ENCODE data around the gene PLD3. TPM values are rescaled to one million over a fixed set of nuclear protein-coding genes. Genes with fewer than 3 reads are reported as not detected.
"Not testable (repeated sequence)": the region's sequence is repeated elsewhere in the genome, so short reads cannot be mapped to it uniquely, and the experiment has no call there.

Gene PLD3
- total RNA-seq, 2 donors from 2014 or later = 386 to 531 TPM

GRCh38 chr19:40397568-40397906, 49.0 kb downstream of the PLD3 start:
- Histone ChIP-seq H3K9me3 (no peaks in the 10 kb centered on the region), H3K27me3 (replicated peaks; ENCODE audit: insufficient read depth) (no peaks in the 10 kb centered on the region), H3K27ac (no peak overlapping the region), H3K4me3 (no peak overlapping the region), H3K36me3 (no peaks in the 10 kb centered on the region), H3K4me1 (ENCODE audit: control insufficient read depth in 1 of 2, low read depth in 2 of 2) (no peaks in the 10 kb centered on the region)
- DNase-seq (ENCODE audit: low spot score) = no peak
- no peak for TF ChIP-seq CTCF (IDR thresholded peaks at IDR 0.05)
- ATAC-seq (ENCODE audit: insufficient number of reproducible peaks, low FRiP score, low read depth) = no peak

GRCh38 chr19:40398417-40399131, 50.1 kb downstream of the PLD3 start:
- no peaks in the 10 kb centered on the region for H3K27me3 ChIP-seq (replicated peaks; ENCODE audit: insufficient read depth)
- H3K4me1 ChIP-seq (ENCODE audit: control insufficient read depth in 1 of 2, low read depth in 2 of 2) = peaks cover 5 to 7% of the 10 kb centered on the region in 2 donors
- H3K9me3 ChIP-seq = no peaks in the 10 kb centered on the region
- H3K4me3 ChIP-seq = no peak overlapping the region
- no peaks in the 10 kb centered on the region for H3K36me3 ChIP-seq
- no peak overlapping the region for H3K27ac ChIP-seq
- no peak for DNase-seq (ENCODE audit: low spot score)
- no peak for TF ChIP-seq CTCF (IDR thresholded peaks at IDR 0.05)
- ATAC-seq (ENCODE audit: insufficient number of reproducible peaks, low FRiP score, low read depth) = no peak

- ATAC-seq (ENCODE audit: insufficient number of reproducible peaks, low FRiP score, low read depth) (no peak), DNase-seq (ENCODE audit: low spot score) (no peak)
- Histone ChIP-seq H3K9me3 (no peaks in the 10 kb centered on the region), H3K27me3 (replicated peaks; ENCODE audit: insufficient read depth) (no peaks in the 10 kb centered on the region), H3K4me1 (ENCODE audit: control insufficient read depth in 1 of 2, low read depth in 2 of 2) (peaks cover 5 to 14% of the 10 kb centered on the region in 2 donors), H3K4me3 (no peak overlapping the region), H3K36me3 (no peaks in the 10 kb centered on the region), H3K27ac (no peak overlapping the region)
- no peak for TF ChIP-seq CTCF (IDR thresholded peaks at IDR 0.05)
Observed at GRCh38 chr19:40400559-40400958, 52.1 kb downstream of the PLD3 start.

- Histone ChIP-seq H3K4me3 (peak overlapping the region; percentile 83), H3K36me3 (no peaks in the 10 kb centered on the region), H3K27me3 (replicated peaks; ENCODE audit: insufficient read depth) (no peaks in the 10 kb centered on the region), H3K4me1 (ENCODE audit: control insufficient read depth in 1 of 2, low read depth in 2 of 2) (peaks cover 5 to 14% of the 10 kb centered on the region in 2 donors), H3K9me3 (no peaks in the 10 kb centered on the region), H3K27ac (peak overlapping the region; percentile 77 to 86)
- no peak for TF ChIP-seq CTCF (IDR thresholded peaks at IDR 0.05)
- peak; percentile 79 for DNase-seq (ENCODE audit: low spot score)
- ATAC-seq (ENCODE audit: insufficient number of reproducible peaks, low FRiP score, low read depth) = peak; percentile 73
Observed at GRCh38 chr19:40403262-40403984, 54.9 kb downstream of the PLD3 start.

GRCh38 chr19:40407714-40408597, 59.5 kb downstream of the PLD3 start:
- no peaks in the 10 kb centered on the region for H3K36me3 ChIP-seq
- no peaks in the 10 kb centered on the region for H3K9me3 ChIP-seq
- no peak for TF ChIP-seq CTCF (IDR thresholded peaks at IDR 0.05)
- peaks cover 7 to 21% of the 10 kb centered on the region in 2 donors for H3K4me1 ChIP-seq (ENCODE audit: control insufficient read depth in 1 of 2, low read depth in 2 of 2)
- ATAC-seq (ENCODE audit: insufficient number of reproducible peaks, low FRiP score, low read depth) = no peak
- H3K27ac ChIP-seq = no peak overlapping the region
- no peak for DNase-seq (ENCODE audit: low spot score)
- H3K27me3 ChIP-seq (replicated peaks; ENCODE audit: insufficient read depth) = no peaks in the 10 kb centered on the region
- H3K4me3 ChIP-seq = no peak overlapping the region

GRCh38 chr19:40408598-40408925, 60.1 kb downstream of the PLD3 start:
- H3K4me3 ChIP-seq; H3K9me3 ChIP-seq; H3K27ac ChIP-seq; H3K36me3 ChIP-seq; DNase-seq (ENCODE audit: low spot score); H3K27me3 ChIP-seq (replicated peaks; ENCODE audit: insufficient read depth); ATAC-seq (ENCODE audit: insufficient number of reproducible peaks, low FRiP score, low read depth): not testable (repeated sequence)
- peaks cover 4 to 16% of the 10 kb centered on the region in 2 donors for H3K4me1 ChIP-seq (ENCODE audit: control insufficient read depth in 1 of 2, low read depth in 2 of 2)

All from thoracic aorta (tissue), 2 donors.